ENCODE measurements around the gene SMYD3. TPM values are rescaled to one million over a fixed set of nuclear protein-coding genes. Genes with fewer than 3 reads are reported as not detected.

The SMYD3 gene
- total RNA-seq, 4 donors from 2014 or later: 15.6 to 21.1 (median 18.4) TPM

DNA sequence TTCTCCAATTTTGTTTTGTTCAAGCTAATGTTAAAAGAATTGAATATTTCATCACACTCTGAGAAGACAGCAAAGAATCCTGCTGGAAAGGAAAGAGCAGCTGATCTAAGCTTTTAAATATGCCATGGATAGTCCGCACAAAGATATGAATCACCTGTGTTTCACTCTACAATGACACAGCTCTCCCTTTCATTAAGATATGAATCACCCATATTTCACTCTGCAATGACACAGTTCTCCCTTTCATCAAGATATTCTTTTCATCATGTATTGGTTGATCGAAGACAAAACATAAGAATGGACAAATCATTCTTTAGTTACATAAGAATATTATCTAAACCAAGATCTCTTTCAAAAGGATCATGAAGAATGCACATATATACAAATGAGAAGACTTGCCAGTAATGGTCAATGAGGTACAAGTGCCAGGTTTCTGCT lies 367.3 kb downstream of the SMYD3 start:
- TF ChIP-seq CTCF (IDR thresholded peaks at IDR 0.05; ENCODE audit: low read depth): no peak

- TF ChIP-seq CTCF (IDR thresholded peaks at IDR 0.05; ENCODE audit: low read depth): no peak
These were observed 368.3 kb downstream of the SMYD3 start for GRCh38 chr1:246138781-246139180.

DNA sequence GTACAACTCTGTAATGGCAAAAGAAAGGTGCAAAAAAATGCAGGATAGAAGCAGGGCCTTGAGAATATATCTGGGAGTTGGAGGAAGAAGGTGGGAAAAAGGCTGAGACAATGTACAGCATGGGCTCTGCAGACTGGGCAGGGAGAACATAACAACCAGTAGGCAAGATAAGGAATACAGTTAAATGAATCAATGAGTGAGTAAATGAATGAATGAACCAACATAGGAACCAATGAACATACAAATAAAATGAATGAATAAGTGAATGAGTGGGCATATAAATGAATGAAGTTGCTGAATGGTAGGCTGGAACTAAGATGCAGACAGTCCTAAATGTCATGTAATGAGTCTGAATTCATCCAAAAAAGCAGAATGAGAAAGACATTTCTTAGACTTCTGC lies 370.6 kb downstream of the SMYD3 start:
- no peak for TF ChIP-seq CTCF (IDR thresholded peaks at IDR 0.05; ENCODE audit: low read depth)

GRCh38 chr1:246134789-246135188 lies 372.3 kb downstream of the SMYD3 start:
- no peak for TF ChIP-seq CTCF (IDR thresholded peaks at IDR 0.05; ENCODE audit: low read depth)

DNA sequence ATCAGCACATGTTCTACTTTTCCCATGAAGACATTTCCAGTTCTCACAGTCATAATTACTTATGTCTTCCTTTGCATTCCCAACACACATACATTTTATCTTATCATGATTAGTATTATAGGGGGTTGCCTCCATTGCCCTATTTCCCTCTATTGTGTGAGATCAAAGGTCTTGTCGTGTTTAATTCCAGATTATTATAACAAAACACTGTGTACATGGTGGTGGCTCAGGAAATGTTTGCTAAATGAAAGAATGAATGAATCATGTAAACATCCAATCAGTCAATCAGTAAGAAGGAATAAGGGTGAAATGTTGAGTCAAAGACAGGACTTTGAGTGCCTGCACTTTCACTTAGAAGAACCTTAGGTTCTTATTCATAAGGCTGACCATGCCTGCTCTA lies 376.0 kb downstream of the SMYD3 start:
- TF ChIP-seq CTCF (IDR thresholded peaks at IDR 0.05; ENCODE audit: low read depth): no peak

DNA sequence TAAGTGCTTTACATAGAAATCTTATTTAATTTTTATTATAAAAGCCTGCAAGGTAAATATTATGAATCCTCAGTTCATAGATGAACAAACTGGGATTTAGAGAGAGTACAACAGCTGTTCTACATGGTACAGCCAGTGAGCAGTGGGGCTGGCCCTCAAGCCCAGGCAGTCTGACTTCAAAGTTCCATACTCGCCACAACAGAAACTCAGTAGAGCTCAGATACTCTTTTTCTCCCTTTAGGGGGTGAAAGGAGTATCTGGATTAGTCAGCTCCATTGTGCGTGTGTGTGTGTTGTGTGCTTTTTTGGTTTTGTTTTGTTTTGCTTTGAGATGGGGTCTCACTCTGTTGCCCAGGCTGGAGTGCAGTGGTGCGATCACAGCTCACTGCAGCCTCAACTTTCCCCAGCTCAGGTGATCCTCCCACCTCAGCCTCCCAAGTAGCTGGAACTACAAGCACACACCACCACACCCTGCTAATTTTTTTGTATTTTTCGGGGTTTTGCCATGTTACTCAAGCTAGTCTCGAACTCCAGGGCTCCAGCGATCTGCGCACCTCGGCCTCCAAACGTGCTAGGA lies 378.5 kb downstream of the SMYD3 start:
- TF ChIP-seq CTCF (IDR thresholded peaks at IDR 0.05; ENCODE audit: low read depth): no peak

DNA sequence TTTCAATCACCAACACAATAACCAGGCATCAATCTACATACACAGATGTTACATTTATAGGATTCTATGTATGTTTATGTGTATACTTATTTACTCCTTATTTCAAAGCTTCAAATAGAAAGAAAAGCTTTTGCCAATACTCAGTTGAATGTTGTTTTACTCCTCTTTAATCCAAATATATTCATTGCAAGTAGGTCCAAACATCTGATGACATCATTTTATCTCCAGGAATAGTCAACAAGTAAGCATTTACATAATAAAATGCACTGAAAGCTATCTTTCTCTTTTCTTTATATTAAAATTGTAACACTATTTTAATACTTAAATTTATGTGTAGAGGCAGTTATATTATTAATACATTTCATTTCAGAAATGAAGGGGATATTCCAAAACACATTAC lies 380.5 kb downstream of the SMYD3 start:
- no peak for TF ChIP-seq CTCF (IDR thresholded peaks at IDR 0.05; ENCODE audit: low read depth)
